K562 (cell line): ENCODE results near the gene FUZ. TPM values are rescaled to one million over a fixed set of nuclear protein-coding genes. Genes with fewer than 3 reads are reported as not detected.

Experiments used
- ATAC-seq: fragments of 200-7000 bp; cut with Tn5 transposase; 3 replicates; pipeline ENCODE4 v1.9.1; 2020; ENCODE audit warnings: moderate library complexity
- BruUV-seq: library from RNA; stranded (reverse); fragments of 400-500 nt; replicated peaks from 2 replicates; lab custom pipeline; 2021; lab: Mats Ljungman, UMichigan
- CTCF ChIA-PET: fragments of 300-600 bp; formaldehyde crosslinking; extraction: SDS; loops from one replicate; lab custom pipeline; 2021; ENCODE audit warnings: low intra/inter-chr PET ratio; lab: Yijun Ruan, JAX
- POLR2A ChIA-PET: fragments of 300-600, 350-650 bp; sonication (Branson Sonifier 250); formaldehyde crosslinking; extraction: SDS; loops from one replicate; lab custom pipeline; 2021; ENCODE audit warnings: antibody characterized with exemption, inconsistent platforms; lab: Yijun Ruan, JAX
- DNase-seq, 4 experiments: peaks; one replicate each; pipeline versions ENCODE4 v3.0.0 to v3.0.0-alpha.2; 2011 to 2018; ENCODE audit warnings: low spot score in 3 of 4, mixed read lengths in 3 of 4; ENCODE audit errors: extremely low read depth in 1 of 4
- FAIRE-seq: peaks from 2 replicates; lab custom pipeline; 2011; peaks lifted over from hg19 to GRCh38; lab: Jason Lieb, UNC
- H2AFZ ChIP-seq: 2 replicates; pipeline ENCODE4 v1.6.0; 2011; ENCODE audit warnings: low read depth, low read length, control low read depth, inconsistent platforms
- H3K27ac ChIP-seq: fragments of 200-600 bp; 3 replicates; pipeline ENCODE4 v1.8.0; 2011; ENCODE audit warnings: low read depth, mild to moderate bottlenecking, control low read depth, inconsistent platforms, low read length, moderate library complexity, mixed read lengths; ENCODE audit errors: extremely low read depth
- H3K27me3 ChIP-seq, 2 experiments: fragments of 300-600 bp in 1 of 2; 2 replicates in 1 of 2; 3 replicates in 1 of 2; pipeline versions ENCODE4 v1.6.0 to v1.8.0; 2011; ENCODE audit warnings: inconsistent platforms in 2 of 2, low read length in 2 of 2, mild to moderate bottlenecking in 1 of 2, mixed read lengths in 1 of 2, moderate library complexity in 1 of 2; ENCODE audit not compliant: control insufficient read depth in 2 of 2, insufficient read depth in 2 of 2
- H3K36me3 ChIP-seq: fragments of 300-600 bp; 3 replicates; pipeline ENCODE4 v1.8.0; 2011; ENCODE audit warnings: mild to moderate bottlenecking, low read length, inconsistent platforms; ENCODE audit not compliant: control insufficient read depth, insufficient read depth
- H3K4me1 ChIP-seq, 2 experiments: fragments of 200-600 bp in 1 of 2; replicated peaks in 1 of 2; 2 replicates in 1 of 2; 3 replicates in 1 of 2; pipeline versions ENCODE4 v1.5.1 to v1.8.0; 2011; ENCODE audit warnings: inconsistent platforms in 2 of 2, low read length in 2 of 2, mild to moderate bottlenecking in 1 of 2, mixed read lengths in 1 of 2, moderate library complexity in 1 of 2; ENCODE audit not compliant: control insufficient read depth in 2 of 2, insufficient read depth in 2 of 2
- H3K4me2 ChIP-seq: 2 replicates; pipeline ENCODE4 v1.6.1; 2011; ENCODE audit warnings: low read length, control low read depth, inconsistent platforms, mixed read lengths; ENCODE audit not compliant: insufficient read depth
- H3K4me3 ChIP-seq: fragments of 200-600 bp; sonication (generic), shearing (Covaris generic); 2 replicates; pipeline ENCODE4 v1.5.1; 2016; ENCODE audit warnings: control low read depth, inconsistent platforms
- H3K79me2 ChIP-seq: fragments of 200-600 bp; 3 replicates; pipeline ENCODE4 v1.8.0; 2011; ENCODE audit warnings: low read length, inconsistent platforms; ENCODE audit not compliant: control insufficient read depth, insufficient read depth
- H3K9ac ChIP-seq, 2 experiments: 2 replicates each; pipeline versions ENCODE4 v1.6.0 to v1.6.1; 2011; ENCODE audit warnings: low read depth in 2 of 2, low read length in 2 of 2, control low read depth in 1 of 2, inconsistent platforms in 1 of 2, mild to moderate bottlenecking in 1 of 2, mixed read lengths in 1 of 2; ENCODE audit not compliant: insufficient read depth in 1 of 2
- H3K9me1 ChIP-seq: one replicate; pipeline ENCODE4 v1.6.0; 2011; ENCODE audit warnings: inconsistent platforms, mild to moderate bottlenecking, low read length, moderate library complexity; ENCODE audit not compliant: control insufficient read depth, insufficient read depth
- H3K9me3 ChIP-seq: replicated peaks from 2 replicates; pipeline ENCODE4 v1.5.1; 2011; ENCODE audit warnings: low read depth, low read length, inconsistent platforms; ENCODE audit not compliant: control insufficient read depth, insufficient read depth
- H4K20me1 ChIP-seq: replicated peaks from 2 replicates; pipeline ENCODE4 v1.6.1; 2011; ENCODE audit warnings: low read length, inconsistent platforms, mixed read lengths; ENCODE audit not compliant: control insufficient read depth, insufficient read depth
- CBX5 ChIP-seq: IDR thresholded peaks from 2 replicates; pipeline ENCODE4 v1.6.1; 2014; ENCODE audit warnings: low read depth, borderline replicate concordance
- GTF2E2 ChIP-seq: fragments of 200-800 bp; sonication (Bioruptor generic); IDR thresholded peaks from 2 replicates; pipeline ENCODE4 v1.6.1; 2016; ENCODE audit warnings: missing genetic modification characterization, missing compliant biosample characterization
- HDGF ChIP-seq: fragments of 450-650 bp; IDR thresholded peaks from 2 replicates; pipeline ENCODE4 v1.6.1; 2016
- NFIC ChIP-seq: fragments of 450-650 bp; IDR thresholded peaks from 2 replicates; pipeline ENCODE4 v1.6.1; 2017; ENCODE audit warnings: mild to moderate bottlenecking, inconsistent platforms
- NFRKB ChIP-seq: fragments of 450-650 bp; IDR thresholded peaks from 2 replicates; pipeline ENCODE4 v1.6.1; 2016; ENCODE audit warnings: low read depth
- TARDBP ChIP-seq: fragments of 450-650 bp; IDR thresholded peaks from 2 replicates; pipeline ENCODE4 v1.6.1; 2016
- TOE1 ChIP-seq, 2 experiments: fragments of 450-650 bp in 1 of 2; sonication (generic) in 1 of 2; formaldehyde crosslinking in 1 of 2; IDR thresholded peaks; 2 replicates each; pipeline versions ENCODE4 v1.7.1 to v1.8.0; 2016 to 2022; ENCODE audit warnings: borderline replicate concordance in 2 of 2, mild to moderate bottlenecking in 2 of 2, antibody characterized with exemption in 1 of 2, inconsistent platforms in 1 of 2, low read depth in 1 of 2, missing genetic modification reagents in 1 of 2, moderate library complexity in 1 of 2
- ZNF263 ChIP-seq: sonication (generic); formaldehyde crosslinking; IDR thresholded peaks from 2 replicates; pipeline ENCODE4 v1.8.0; 2022; ENCODE audit warnings: mild to moderate bottlenecking, missing genetic modification reagents, borderline replicate concordance
- ZNF644 ChIP-seq: fragments of 200-800 bp; sonication (Bioruptor generic); IDR thresholded peaks from 2 replicates; pipeline ENCODE4 v1.6.1; 2016; ENCODE audit warnings: low read depth, missing genetic modification characterization, missing compliant biosample characterization
- WGBS: fragments of 100-300 bp; shearing (Covaris generic); methylation state at CpG from one replicate; pipeline ENCODE4 v1.1.6; 2016; ENCODE audit warnings: low coverage, mixed read lengths; ENCODE audit not compliant: insufficient coverage; ENCODE audit errors: missing lambda C conversion rate; 5-methylcytosine and 5-hydroxymethylcytosine counted together
- in situ Hi-C: fragments of 300-500 bp; cut with MboI; formaldehyde crosslinking; loops from 4 replicates; pipeline ENCODE4 v1.15.0; 2018; ENCODE audit warnings: inconsistent platforms, mixed read lengths
- intact Hi-C: fragments of 100-400 bp; cut with micrococcal nuclease; formaldehyde crosslinking; loops from 2 replicates; pipeline ENCODE4 v1.14.2; 2022
- polyA plus RNA-seq, 8 experiments: library from polyadenylated mRNA; depleted of rRNA in 4 of 8; stranded (reverse) in 5 of 8; unstranded in 3 of 8; fragments of >200 nt; fragmentation: Nextera tagmentation in 2 of 8; fragmentation: Illumina TruSeq in 1 of 8; extraction: Ambion mirVana in 2 of 8; extraction: Trizol in 1 of 8; gene quantifications; 2 replicates each; pipeline versions ENCODE4 v1.2.1 to v1.2.3, GENCODE V29; 2011 to 2014; ENCODE audit warnings: inconsistent platforms in 1 of 8, missing spikeins in 1 of 8
- total RNA-seq, 7 experiments: library from RNA; depleted of rRNA in 6 of 7; stranded (reverse); fragments of >200 nt in 6 of 7; fragmentation: Illumina TruSeq in 2 of 7; extraction: Trizol in 2 of 7; gene quantifications; 2 replicates each; pipeline versions ENCODE4 v1.2.1 to v1.2.3, GENCODE V29; 2011 to 2021; ENCODE audit warnings: low replicate concordance in 1 of 7
- TF ChIP-seq, protein P1 (sequence below): fragments of 250-450 bp; sonication (Bioruptor Pico); IDR thresholded peaks from 2 replicates; pipeline ENCODE4 v1.4.0; 2020; ENCODE audit warnings: borderline replicate concordance
- TF ChIP-seq, protein P2 (sequence below): fragments of 150-350 bp; IDR thresholded peaks from 2 replicates; pipeline ENCODE4 v1.6.1; 2014; ENCODE audit warnings: low read depth, mild to moderate bottlenecking, low read length, borderline replicate concordance

Gene FUZ
- total and polyA plus RNA-seq, 9 of the 15 experiments (the other 6 are each of a cell fraction or from before 2014, with no cell fraction given), result 0.17 to 7.6 (median 3.6) TPM; not detected in 1

DNA sequence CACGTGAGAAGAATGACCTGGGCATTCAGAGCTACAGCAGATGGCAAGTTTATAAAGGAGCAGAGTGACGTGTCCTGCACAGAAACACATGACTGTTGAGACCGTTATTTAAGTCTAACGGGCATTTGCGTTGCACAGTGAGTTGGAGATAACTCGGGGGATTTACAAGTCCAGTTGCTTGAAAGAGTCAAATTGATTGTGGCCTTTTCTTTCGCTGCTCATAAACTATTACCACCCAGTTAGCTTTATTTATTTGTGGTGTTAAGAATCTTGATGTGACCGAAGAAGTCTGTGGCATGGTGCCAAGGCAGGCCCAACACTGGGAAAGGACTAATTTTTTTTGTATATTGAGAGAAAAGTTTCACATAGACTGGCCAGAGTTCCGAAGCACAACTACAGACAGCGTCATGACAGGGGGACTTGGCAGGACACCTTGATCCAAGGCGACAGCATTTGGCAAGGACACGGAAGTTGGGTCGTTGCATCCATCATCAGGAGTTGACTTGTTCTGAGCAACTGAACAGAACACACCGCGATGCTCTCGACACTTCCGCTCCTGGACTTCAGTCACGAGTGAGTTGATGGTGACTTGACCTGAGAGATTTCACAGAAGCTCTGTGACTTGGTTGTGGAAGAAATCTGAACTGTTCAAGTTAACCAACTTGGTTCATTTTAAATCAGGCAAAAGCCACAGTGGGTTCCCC is 25.9 kb upstream of the FUZ start:
- CTCF ChIA-PET, result no interaction called here
- POLR2A ChIA-PET, result interaction anchor here (1.0 kb wide), 1 partner anchor 11 kb away, joined by 3 read pairs; no protein-coding TSS in a partner anchor

DNA sequence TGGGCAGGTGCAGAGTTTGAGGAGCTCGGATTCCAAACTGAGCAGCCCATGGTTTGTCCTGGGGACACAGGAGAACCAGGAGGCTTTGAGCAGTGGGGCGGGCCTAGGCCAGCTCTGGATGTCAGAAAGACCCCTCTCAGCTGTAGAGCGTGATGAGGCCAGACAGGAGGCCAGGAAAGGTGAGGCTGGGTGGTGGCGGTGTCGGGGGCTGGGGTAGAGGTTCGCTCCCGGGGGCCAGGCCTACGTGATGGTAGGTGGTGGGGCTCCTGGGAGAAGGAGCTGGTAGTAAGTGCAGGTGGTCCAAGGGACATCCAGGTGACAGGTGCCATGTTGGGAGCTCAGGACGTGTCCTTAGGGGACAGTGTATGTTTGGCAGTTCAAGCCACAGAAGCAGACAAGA is 24.3 kb upstream of the FUZ start:
- Histone ChIP-seq H3K9me1 (peaks cover 2% of the 10 kb centered on the region), H3K9ac (0 out of 4 replicates have a peak overlapping the region, but pooled peaks of 1 of the 2 experiments have one; percentile 2), H3K9me3 (no peaks in the 10 kb centered on the region), H3K36me3 (peaks cover 84% of the 10 kb centered on the region), H3K4me1 (peaks cover 0 to 20% of the 10 kb centered on the region in 2 experiments; a peak in 2 of 5 replicates), H3K79me2 (no peaks in the 10 kb centered on the region), H3K4me3 (no peak overlapping the region), H3K27me3 (no peaks in the 10 kb centered on the region), H3K27ac (no peak overlapping the region), H3K4me2 (no peak overlapping the region), H4K20me1 (no peaks in the 10 kb centered on the region), H2AFZ (no peak overlapping the region)
- ChIA-PET POLR2A (interaction anchor here (0.7 to 1.8 kb wide), 3 partner anchors 9 to 19 kb away, joined by 3 to 12 read pairs (median 3); partner anchors contain the start of gene PTOV1), CTCF (no interaction called here)
- ATAC-seq (no peak), FAIRE-seq (no peak), DNase-seq (no peak)
- WGBS, result 87% methylated on average over 8 of the region's 9 CpGs
- in situ Hi-C loops, result no loop called here
- intact Hi-C loops, result no loop called here
- no TSS peak for BruUV-seq
- no peak for TF ChIP-seq NFRKB
- TF ChIP-seq GTF2E2 (tag), result no peak
- no peak for TF ChIP-seq ZNF644
- TF ChIP-seq, protein P1, sequence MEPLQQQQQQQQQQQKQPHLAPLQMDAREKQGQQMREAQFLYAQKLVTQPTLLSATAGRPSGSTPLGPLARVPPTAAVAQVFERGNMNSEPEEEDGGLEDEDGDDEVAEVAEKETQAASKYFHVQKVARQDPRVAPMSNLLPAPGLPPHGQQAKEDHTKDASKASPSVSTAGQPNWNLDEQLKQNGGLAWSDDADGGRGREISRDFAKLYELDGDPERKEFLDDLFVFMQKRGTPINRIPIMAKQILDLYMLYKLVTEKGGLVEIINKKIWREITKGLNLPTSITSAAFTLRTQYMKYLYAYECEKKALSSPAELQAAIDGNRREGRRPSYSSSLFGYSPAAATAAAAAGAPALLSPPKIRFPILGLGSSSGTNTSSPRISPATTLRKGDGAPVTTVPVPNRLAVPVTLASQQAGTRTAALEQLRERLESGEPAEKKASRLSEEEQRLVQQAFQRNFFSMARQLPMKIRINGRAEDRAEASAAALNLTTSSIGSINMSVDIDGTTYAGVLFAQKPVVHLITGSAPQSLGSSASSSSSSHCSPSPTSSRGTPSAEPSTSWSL, result no peak
- no peak for TF ChIP-seq HDGF
- TF ChIP-seq, protein P2, sequence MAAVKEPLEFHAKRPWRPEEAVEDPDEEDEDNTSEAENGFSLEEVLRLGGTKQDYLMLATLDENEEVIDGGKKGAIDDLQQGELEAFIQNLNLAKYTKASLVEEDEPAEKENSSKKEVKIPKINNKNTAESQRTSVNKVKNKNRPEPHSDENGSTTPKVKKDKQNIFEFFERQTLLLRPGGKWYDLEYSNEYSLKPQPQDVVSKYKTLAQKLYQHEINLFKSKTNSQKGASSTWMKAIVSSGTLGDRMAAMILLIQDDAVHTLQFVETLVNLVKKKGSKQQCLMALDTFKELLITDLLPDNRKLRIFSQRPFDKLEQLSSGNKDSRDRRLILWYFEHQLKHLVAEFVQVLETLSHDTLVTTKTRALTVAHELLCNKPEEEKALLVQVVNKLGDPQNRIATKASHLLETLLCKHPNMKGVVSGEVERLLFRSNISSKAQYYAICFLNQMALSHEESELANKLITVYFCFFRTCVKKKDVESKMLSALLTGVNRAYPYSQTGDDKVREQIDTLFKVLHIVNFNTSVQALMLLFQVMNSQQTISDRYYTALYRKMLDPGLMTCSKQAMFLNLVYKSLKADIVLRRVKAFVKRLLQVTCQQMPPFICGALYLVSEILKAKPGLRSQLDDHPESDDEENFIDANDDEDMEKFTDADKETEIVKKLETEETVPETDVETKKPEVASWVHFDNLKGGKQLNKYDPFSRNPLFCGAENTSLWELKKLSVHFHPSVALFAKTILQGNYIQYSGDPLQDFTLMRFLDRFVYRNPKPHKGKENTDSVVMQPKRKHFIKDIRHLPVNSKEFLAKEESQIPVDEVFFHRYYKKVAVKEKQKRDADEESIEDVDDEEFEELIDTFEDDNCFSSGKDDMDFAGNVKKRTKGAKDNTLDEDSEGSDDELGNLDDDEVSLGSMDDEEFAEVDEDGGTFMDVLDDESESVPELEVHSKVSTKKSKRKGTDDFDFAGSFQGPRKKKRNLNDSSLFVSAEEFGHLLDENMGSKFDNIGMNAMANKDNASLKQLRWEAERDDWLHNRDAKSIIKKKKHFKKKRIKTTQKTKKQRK, result no peak
- TF ChIP-seq TARDBP, result no peak
- TF ChIP-seq CBX5, result no peak
- no peak for TF ChIP-seq ZNF263 (CRISPR knock-in tag)

More for the DNA sequence above, 25.9 kb upstream of the FUZ start:
- BruUV-seq, result TSS peak; percentile 40
- FAIRE-seq (peak; percentile 44), DNase-seq (no peak)
- Histone ChIP-seq H3K9me3 (no peaks in the 10 kb centered on the region), H3K36me3 (peaks cover 69% of the 10 kb centered on the region), H3K9ac (no peak overlapping the region), H3K79me2 (no peaks in the 10 kb centered on the region), H2AFZ (no peak overlapping the region), H3K4me3 (no peak overlapping the region), H3K27me3 (no peaks in the 10 kb centered on the region), H4K20me1 (no peaks in the 10 kb centered on the region), H3K27ac (no peak overlapping the region)
- 93% methylated on average over 17 of the region's 18 CpGs for WGBS
- intact Hi-C loops, result no loop called here
- peak; percentile 68 for TF ChIP-seq NFIC
- no peak for TF ChIP-seq TOE1 (IDR thresholded peaks at IDR 0.05; ENCODE audit: borderline replicate concordance)
- TF ChIP-seq TOE1 (CRISPR knock-in tag; IDR thresholded peaks at IDR 0.05; ENCODE audit: borderline replicate concordance, low read depth), result no peak
- TF ChIP-seq, all 486 proteins: peak for 1
- in situ Hi-C loops, result no loop called here
- ATAC-seq, result no peak
- H3K4me2 ChIP-seq, result no peak overlapping the region
- peaks cover 0 to 20% of the 10 kb centered on the region in 2 experiments; a peak in 2 of 5 replicates for H3K4me1 ChIP-seq
- H3K9me1 ChIP-seq, result peaks cover 2% of the 10 kb centered on the region
